ENCODE results near the gene B4GALT6.

Gene B4GALT6

DNA sequence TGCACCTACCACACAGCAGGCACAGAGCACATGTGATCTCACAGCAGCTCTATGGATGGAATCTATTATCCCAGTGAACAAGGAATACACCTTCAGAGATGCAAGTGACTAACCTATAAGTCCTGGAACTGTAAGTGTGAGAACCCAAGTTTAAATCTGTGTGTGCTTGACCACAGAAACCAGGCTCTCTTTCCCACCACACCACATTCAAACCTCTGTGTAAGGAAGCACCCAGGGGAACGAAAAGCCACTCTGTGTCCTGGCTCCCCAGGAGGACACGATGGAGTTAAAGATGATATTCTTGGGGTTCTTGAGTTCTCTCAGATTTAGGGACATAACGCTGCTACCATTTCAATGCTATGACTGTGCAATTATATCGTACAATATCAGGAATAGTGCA lies 53.8 kb downstream of the B4GALT6 start:
- no peak for DNase-seq

DNA sequence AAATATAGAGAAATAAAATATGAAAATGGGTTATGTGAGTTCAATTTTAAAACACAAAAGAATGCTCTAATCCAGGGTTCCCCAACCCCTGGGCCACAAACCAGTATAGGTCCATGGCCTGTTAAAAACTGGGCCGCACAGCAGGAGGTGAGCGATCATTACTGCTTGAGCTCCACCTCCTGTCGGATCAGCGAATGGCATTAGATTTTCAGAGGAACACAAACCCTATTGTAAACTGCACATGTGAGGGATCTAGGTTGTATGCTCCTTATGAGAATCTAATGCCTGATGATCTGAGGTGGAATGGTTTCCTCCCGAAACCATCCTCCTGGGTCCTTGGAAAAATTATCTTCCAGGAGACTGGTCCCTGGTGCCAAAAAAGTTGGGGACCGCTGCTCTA lies 58.0 kb downstream of the B4GALT6 start:
- no peak for DNase-seq

DNA sequence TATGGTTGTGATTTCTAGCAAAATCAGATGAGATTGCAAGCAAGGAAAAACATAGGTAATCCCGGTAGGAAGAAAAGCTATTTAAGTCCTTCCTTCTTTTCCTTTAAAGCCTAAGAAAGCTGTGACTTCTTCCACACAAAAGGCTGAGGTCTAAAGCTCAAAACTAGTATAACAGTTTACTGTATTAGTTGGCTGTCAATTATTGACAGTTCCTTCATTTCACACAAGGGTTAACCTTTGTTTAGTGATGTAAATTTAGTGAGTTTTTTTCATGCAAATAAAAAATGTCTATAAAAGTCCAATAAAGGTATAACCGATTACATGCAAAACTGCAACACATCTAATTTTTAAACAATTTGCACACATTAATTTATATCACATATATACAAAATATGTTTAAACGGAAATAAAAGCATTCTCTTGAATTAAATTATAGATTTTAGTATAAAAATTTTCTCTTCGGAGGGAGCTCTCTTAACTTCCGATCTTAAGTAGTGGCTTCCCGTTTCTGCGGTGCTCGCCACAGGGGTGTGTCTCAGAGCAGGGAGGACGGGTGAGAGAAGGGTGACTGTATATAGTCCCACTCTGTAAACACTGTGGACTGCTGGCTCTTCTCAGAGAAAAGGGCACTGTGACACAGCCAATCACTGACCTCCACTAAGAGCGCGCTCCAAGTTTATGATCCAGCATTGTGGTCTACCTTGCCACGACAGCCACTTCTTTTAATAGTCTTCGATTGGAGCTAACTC lies 59.3 kb downstream of the B4GALT6 start:
- no peak for DNase-seq

- no peak for DNase-seq
Measured at GRCh38 chr18:31619291-31619690, 65.1 kb downstream of the B4GALT6 start.

GRCh38 chr18:31618801-31619200 lies 65.6 kb downstream of the B4GALT6 start:
- DNase-seq: no peak

- no peak for DNase-seq
Measured at GRCh38 chr18:31617031-31617717, 67.2 kb downstream of the B4GALT6 start.

- no peak for DNase-seq
Measured at GRCh38 chr18:31616586-31616985, 67.8 kb downstream of the B4GALT6 start.

DNA sequence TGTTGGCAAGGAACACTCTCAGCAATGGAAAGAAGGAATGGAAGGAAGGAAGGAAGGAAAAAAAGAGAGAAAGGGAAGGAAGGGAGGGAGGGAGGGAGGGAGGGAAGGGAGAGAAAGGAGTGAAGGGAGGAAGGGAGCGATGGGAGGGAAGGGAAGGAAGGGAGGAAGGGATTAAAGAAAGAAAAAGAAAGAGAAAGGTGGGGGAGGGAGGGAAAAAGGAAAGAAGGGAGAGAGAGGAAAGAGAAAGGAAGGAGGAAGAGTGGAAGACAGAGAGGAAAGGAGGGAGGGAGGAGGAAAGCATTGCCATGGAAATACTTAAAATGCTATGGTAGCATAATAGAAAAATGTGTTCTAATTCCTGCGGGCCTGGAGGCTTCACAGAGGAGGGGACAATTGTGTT lies 70.3 kb downstream of the B4GALT6 start:
- no peak for DNase-seq

DNA sequence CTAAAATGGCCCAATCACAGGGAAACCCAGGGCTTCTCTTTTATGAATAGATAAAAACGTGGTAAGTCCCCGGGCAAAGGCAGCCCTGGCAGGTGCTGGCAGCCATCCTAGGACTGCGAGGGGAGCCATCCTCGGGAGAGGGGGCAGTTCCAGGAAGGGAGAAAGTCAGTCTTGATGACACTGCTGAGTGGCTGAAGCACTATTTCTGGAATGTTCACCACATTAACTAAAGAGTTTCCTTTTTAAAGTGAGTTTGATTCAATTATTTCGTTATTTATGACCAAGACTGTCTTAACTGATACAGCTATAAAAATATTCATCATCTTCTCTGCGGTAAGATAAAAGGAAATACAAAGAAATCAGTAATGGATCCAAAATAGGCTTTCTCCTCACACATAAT lies 72.3 kb downstream of the B4GALT6 start:
- no peak for DNase-seq

DNA sequence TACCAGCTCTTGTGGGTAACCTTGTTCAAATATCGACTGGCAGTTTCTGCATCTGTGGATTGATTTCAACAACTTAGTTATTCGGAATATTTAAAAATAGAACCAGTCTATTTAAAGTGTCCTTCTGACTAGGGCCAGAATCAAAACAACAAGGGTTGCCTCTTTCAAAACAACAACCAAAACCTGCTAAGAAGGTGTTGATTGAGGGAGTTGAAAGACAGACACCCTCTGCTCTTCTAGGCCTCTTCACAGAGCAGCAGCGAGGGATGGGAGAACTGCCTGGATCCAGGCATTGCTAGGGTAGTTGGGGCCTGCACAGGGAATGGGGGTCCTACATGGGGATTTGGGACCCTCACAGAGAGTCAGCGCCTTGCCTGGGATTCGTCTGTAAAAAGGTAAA lies 72.9 kb downstream of the B4GALT6 start:
- no peak for DNase-seq

DNA sequence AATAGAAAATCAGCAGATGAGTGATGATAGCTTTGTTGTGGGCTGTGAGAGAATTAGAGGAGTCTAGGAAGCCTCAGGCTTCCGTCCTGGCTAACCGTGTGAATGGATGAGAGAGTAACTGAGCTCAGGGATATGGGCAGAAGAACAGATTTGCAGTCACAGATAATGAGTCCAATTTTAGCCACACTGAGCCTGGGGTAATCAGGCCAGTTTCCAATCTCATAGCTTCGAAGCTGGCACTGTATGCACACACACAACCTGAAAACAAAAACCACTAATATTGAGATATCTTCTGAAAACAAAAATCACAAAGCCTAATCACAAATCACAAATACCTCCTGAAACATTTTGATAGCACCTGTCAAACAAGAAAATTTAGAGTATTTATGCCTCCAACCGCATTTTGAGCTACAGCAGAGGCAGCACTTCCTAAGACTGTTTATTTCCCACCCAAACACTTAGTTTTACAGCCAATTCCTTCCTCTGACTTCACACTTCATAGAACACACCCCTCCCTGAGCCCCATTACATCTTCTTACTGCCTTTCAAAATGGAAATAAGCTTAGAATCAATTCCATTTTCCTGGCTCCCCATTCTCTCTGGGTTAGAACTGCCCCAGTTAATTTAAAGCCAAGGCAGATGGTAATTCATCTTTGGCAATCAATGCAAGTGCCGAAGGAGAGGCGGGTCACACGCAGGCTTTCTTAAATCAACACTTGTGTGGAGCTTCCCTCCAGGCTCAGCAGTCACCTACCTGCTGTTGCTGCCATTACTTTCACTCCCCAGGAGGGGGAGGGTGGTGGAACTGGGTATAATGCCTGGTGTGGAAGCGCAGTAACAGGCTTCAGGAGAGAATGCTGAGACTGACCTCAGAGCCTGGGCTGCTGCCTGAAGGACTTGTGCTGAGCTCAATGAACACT lies 73.8 kb downstream of the B4GALT6 start:
- DNase-seq: peak; percentile 24

- DNase-seq: no peak
Measured at GRCh38 chr18:31609886-31610285, 74.5 kb downstream of the B4GALT6 start.

- DNase-seq: no peak
Measured at GRCh38 chr18:31607384-31607783, 77.0 kb downstream of the B4GALT6 start.

GRCh38 chr18:31606265-31606664 lies 78.1 kb downstream of the B4GALT6 start:
- DNase-seq: no peak

- DNase-seq: no peak
Measured at GRCh38 chr18:31603315-31603714, 81.1 kb downstream of the B4GALT6 start.

DNA sequence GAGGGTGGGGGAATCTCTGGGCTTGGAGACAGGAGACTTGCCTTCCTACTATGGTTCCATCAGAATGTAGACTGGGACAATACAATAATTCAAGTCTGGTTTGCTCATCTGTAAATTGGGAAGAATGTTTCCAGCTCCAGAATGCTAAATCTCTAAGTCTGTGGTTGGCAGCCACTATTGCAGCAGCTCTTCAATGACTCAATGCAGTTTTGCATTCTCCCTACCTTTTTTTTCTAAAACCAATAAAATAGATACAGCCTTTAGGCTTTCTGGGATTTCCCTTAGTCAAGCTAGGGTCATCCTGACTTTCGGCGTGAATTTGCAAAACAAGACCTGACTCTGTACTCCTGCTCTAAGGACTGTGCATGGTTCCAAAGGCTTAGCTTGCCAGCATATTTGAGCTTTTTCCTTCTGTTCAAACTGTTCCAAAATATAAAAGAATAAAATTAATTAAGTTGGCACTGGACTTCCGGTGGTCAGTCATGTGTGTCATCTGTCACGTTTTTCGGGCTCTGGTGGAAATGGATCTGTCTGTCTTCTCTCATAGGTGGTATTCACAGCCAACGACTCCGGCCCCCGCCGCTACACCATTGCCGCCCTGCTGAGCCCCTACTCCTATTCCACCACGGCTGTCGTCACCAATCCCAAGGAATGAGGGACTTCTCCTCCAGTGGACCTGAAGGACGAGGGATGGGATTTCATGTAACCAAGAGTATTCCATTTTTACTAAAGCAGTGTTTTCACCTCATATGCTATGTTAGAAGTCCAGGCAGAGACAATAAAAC lies 86.2 kb downstream of the B4GALT6 start:
- no peak for DNase-seq

- no peak for DNase-seq
Measured at GRCh38 chr18:31596081-31596872, 88.1 kb downstream of the B4GALT6 start.

DNA sequence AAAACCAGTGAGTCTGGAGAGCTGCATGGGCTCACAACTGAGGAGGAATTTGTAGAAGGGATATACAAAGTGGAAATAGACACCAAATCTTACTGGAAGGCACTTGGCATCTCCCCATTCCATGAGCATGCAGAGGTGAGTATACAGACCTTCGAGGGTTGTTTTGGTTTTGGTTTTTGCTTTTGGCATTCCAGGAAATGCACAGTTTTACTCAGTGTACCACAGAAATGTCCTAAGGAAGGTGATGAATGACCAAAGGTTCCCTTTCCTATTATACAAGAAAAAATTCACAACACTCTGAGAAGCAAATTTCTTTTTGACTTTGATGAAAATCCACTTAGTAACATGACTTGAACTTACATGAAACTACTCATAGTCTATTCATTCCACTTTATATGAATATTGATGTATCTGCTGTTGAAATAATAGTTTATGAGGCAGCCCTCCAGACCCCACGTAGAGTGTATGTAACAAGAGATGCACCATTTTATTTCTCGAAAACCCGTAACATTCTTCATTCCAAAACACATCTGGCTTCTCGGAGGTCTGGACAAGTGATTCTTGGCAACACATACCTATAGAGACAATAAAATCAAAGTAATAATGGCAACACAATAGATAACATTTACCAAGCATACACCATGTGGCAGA lies 89.1 kb downstream of the B4GALT6 start:
- no peak for DNase-seq

DNA sequence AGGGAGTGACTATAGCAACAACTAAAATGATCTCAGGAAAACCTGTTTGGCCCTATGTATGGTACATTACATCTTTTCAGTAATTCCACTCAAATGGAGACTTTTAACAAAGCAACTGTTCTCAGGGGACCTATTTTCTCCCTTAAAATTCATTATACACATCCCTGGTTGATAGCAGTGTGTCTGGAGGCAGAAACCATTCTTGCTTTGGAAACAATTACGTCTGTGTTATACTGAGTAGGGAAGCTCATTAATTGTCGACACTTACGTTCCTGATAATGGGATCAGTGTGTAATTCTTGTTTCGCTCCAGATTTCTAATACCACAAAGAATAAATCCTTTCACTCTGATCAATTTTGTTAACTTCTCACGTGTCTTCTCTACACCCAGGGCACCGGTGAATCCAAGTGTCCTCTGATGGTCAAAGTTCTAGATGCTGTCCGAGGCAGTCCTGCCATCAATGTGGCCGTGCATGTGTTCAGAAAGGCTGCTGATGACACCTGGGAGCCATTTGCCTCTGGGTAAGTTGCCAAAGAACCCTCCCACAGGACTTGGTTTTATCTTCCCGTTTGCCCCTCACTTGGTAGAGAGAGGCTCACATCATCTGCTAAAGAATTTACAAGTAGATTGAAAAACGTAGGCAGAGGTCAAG lies 91.7 kb downstream of the B4GALT6 start:
- DNase-seq: no peak

GRCh38 chr18:31591628-31592027 lies 92.8 kb downstream of the B4GALT6 start, which contains the start of gene TTR:
TSS of gene TTR (plus strand) at chr18:31591877. CDS start at chr18:31591903, 26 bp downstream.
- DNase-seq: no peak

DNA sequence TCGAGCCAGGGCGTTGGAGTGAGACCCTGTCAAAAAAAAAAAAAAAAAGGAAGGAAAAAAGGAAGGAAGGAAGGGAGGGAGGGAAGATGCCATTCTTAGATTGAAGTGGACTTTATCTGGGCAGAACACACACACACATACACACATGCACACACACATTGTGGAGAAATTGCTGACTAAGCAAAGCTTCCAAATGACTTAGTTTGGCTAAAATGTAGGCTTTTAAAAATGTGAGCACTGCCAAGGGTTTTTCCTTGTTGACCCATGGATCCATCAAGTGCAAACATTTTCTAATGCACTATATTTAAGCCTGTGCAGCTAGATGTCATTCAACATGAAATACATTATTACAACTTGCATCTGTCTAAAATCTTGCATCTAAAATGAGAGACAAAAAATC lies 93.3 kb downstream of the B4GALT6 start:
- no peak for DNase-seq

Data from NCI-H1092 (cell line).